ENCODE results near the gene UBAC1. TPM values are rescaled to one million over a fixed set of nuclear protein-coding genes. Genes with fewer than 3 reads are reported as not detected.

The UBAC1 gene
- total RNA-seq, 1 donor from 2014 or later = 57.9 TPM

DNA sequence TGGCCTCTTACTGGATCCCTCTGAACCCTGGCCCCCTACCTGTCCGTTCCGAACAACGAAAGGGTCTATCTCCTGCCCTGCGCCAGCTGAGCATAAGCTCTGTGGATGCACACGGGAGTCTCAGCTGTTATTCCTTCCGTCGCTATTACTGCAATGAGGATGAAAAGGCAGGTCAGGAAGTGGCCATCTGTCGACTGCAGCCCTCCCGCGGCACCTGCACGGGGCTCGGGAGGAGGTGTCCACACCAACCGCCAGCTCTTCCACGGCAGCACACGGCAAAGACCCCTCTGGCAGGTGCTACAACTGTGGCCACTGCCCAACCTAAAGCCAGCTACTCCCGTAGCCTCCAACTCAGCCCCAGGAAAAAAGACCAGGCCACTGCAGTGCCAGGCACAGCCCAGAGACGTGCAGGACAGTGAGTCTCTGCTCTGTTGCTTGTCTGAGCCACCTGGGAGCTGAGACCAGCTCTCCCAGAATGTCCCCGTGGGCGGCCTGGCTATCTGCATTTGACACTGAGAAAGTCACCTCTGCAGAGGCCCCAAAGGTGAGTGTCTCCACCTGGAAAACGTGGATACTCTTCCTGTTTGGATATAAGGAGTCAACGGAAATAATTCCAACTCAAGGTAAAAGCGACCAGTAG lies 72.9 kb downstream of the UBAC1 start:
- Histone ChIP-seq H3K27me3 (no peaks in the 10 kb centered on the region), H3K9me3 (no peaks in the 10 kb centered on the region), H3K36me3 (no peaks in the 10 kb centered on the region), H3K4me3 (no peak overlapping the region), H3K4me1 (peaks cover 80% of the 10 kb centered on the region), H3K27ac (no peak overlapping the region)
- intact Hi-C loops (cut with DNase I) = no loop called here
- no peak for DNase-seq (ENCODE audit: extremely low spot score in 2 of 2)
- TF ChIP-seq POLR2AphosphoS5 (IDR thresholded peaks at IDR 0.05; ENCODE audit: insufficient read depth in 1 of 2, low read depth in 1 of 2) (no peak), POLR2A (IDR thresholded peaks at IDR 0.05) (no peak)
- TF ChIP-seq, protein P1, sequence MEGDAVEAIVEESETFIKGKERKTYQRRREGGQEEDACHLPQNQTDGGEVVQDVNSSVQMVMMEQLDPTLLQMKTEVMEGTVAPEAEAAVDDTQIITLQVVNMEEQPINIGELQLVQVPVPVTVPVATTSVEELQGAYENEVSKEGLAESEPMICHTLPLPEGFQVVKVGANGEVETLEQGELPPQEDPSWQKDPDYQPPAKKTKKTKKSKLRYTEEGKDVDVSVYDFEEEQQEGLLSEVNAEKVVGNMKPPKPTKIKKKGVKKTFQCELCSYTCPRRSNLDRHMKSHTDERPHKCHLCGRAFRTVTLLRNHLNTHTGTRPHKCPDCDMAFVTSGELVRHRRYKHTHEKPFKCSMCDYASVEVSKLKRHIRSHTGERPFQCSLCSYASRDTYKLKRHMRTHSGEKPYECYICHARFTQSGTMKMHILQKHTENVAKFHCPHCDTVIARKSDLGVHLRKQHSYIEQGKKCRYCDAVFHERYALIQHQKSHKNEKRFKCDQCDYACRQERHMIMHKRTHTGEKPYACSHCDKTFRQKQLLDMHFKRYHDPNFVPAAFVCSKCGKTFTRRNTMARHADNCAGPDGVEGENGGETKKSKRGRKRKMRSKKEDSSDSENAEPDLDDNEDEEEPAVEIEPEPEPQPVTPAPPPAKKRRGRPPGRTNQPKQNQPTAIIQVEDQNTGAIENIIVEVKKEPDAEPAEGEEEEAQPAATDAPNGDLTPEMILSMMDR (IDR thresholded peaks at IDR 0.05) = no peak

DNA sequence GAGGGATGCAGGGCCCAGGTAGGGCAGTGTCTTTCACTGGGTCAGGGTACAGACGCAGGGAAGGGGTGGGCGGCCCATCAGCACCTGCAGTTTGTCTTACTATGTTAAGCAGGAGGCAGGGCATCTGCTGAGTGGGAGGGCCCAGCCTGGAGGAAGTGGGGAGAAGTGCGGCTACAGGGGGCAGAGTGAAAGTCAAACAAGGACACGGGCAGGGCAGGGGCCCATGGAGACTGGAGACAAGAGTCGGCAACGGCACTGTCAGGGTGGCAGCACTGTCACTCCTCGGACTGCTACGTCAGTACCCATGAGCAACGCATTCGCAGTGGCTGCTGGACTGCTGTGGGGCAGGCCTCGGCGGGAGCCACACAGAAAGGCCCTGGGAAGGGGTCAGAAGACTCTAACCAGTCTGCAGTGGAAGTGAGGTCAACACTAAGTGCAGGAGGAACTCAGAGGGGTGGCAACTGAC lies 73.6 kb downstream of the UBAC1 start:
- DNase-seq (ENCODE audit: extremely low spot score in 2 of 2) = no peak
- H3K27me3 ChIP-seq = no peaks in the 10 kb centered on the region
- H3K9me3 ChIP-seq = no peaks in the 10 kb centered on the region
- no peak overlapping the region for H3K4me3 ChIP-seq
- H3K27ac ChIP-seq = no peak overlapping the region
- H3K4me1 ChIP-seq = peaks cover 78% of the 10 kb centered on the region
- H3K36me3 ChIP-seq = no peaks in the 10 kb centered on the region
- intact Hi-C loops (cut with DNase I) = no loop called here
- no peak for TF ChIP-seq POLR2A (IDR thresholded peaks at IDR 0.05)
- TF ChIP-seq, protein P1 (IDR thresholded peaks at IDR 0.05) = no peak
- no peak for TF ChIP-seq POLR2AphosphoS5 (IDR thresholded peaks at IDR 0.05; ENCODE audit: insufficient read depth in 1 of 2, low read depth in 1 of 2)

DNA sequence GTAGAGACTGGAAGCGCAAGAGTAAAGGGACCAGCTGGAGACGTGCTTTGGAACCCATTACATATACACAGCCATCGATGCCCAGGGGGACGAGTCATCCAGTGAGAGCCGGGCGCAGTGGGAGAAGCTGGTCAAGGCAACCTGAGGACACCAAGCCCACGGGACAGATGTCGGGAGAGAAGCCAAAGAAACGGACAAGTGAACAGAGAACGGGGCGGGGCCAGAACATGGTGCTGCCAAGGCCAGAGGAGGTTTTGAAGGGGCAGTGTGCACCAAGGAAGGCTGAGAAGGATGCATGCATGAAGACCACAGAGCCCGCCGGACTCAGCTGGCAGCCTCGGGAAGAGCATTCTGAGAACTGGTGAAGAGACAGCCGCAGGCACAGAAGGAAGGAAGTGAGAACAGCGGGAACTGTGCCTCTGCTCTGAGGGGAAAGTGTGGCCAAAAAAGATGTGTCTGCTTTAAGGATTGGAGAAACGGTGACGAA lies 74.1 kb downstream of the UBAC1 start:
- no peaks in the 10 kb centered on the region for H3K9me3 ChIP-seq
- H3K4me1 ChIP-seq = peaks cover 78% of the 10 kb centered on the region
- DNase-seq (ENCODE audit: extremely low spot score in 2 of 2) = no peak
- intact Hi-C loops (cut with DNase I) = no loop called here
- no peak overlapping the region for H3K4me3 ChIP-seq
- H3K36me3 ChIP-seq = no peaks in the 10 kb centered on the region
- TF ChIP-seq POLR2AphosphoS5 (IDR thresholded peaks at IDR 0.05; ENCODE audit: insufficient read depth in 1 of 2, low read depth in 1 of 2) = no peak
- no peak for TF ChIP-seq POLR2A (IDR thresholded peaks at IDR 0.05)
- TF ChIP-seq, protein P1 (IDR thresholded peaks at IDR 0.05) = no peak
- no peaks in the 10 kb centered on the region for H3K27me3 ChIP-seq
- H3K27ac ChIP-seq = no peak overlapping the region

DNA sequence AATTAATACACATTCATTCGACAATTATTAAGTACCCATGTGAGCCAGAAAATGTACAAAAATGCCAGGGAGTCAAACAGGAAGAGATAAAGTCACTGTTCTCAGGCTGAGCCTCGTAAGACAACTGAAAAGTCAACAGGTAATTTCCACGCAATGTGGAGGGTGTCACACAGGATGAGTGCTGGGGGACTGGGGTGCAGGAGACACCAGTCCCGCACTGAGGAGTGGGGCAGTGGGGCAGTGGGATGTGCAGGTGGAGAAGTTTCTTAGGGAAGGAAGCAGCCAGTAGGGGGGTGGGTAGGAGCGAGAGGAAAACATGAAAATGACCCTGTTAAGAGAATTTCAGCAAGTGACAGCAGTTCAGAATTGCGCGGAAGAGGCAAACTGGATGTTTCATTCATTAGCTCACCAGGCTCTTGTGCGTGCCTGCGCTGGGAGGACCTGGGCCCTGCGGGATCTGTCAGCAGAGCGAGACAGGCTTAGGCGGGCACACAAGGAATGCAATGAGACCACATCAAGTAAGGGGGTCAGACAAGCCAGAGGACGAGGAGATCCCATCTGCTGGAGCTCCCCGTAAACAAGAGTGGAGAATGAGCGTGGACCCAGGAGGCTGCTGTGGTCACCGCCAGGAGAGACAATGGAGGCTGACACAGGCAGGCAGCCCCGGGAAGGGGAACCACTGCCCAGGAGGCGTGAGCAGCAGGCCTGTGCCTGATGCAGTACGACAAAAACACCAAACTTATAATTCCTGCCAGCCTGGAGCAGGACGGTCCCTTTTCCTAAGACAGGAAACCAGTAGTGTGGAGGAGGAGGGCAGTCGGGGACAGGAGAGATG lies 74.8 kb downstream of the UBAC1 start:
- peaks cover 0 to 2% of the 10 kb centered on the region in 2 donors for H3K36me3 ChIP-seq
- no peaks in the 10 kb centered on the region for H3K9me3 ChIP-seq
- H3K4me1 ChIP-seq = peaks cover 72% of the 10 kb centered on the region
- intact Hi-C loops (cut with DNase I) = no loop called here
- H3K27ac ChIP-seq = no peak overlapping the region
- no peaks in the 10 kb centered on the region for H3K27me3 ChIP-seq
- H3K4me3 ChIP-seq = no peak overlapping the region
- no peak for DNase-seq (ENCODE audit: extremely low spot score in 2 of 2)
- TF ChIP-seq POLR2AphosphoS5 (IDR thresholded peaks at IDR 0.05; ENCODE audit: insufficient read depth in 1 of 2, low read depth in 1 of 2) (no peak), POLR2A (IDR thresholded peaks at IDR 0.05) (no peak)
- TF ChIP-seq, protein P1 (IDR thresholded peaks at IDR 0.05) = no peak

Data from vagina (tissue), 2 donors.